GM13977 (cell line): ENCODE measurements around the gene LMTK2.

Experiments used
- DNase-seq: peaks from one replicate; pipeline ENCODE4 v3.0.0; 2012; ENCODE audit warnings: low spot score
- CTCF ChIP-seq: IDR thresholded peaks from 2 replicates; pipeline ENCODE4 v1.5.1; 2012; ENCODE audit warnings: mild to moderate bottlenecking, control low read depth; ENCODE audit not compliant: insufficient read depth; ENCODE audit errors: extremely low read depth, missing control alignments
- in situ Hi-C: fragments of 300-500 bp; cut with MboI; formaldehyde crosslinking; loops from one replicate; pipeline ENCODE4 v1.12.0; 2022; ENCODE audit warnings: low sequenced_read_pairs, low pct_unique_long_range_greater_than_20kb, mixed read lengths, inconsistent platforms; ENCODE audit not compliant: unreplicated experiment

The LMTK2 gene

GRCh38 chr7:98106647-98107312 lies at the start of gene LMTK2:
LMTK2 (plus strand) TSS chr7:98106862; CDS start chr7:98107178, 316 bp downstream.
- TF ChIP-seq CTCF = peak; percentile 95
- DNase-seq = peak; percentile 97
- in situ Hi-C loops = no loop called here

- no peak for TF ChIP-seq CTCF
- DNase-seq = no peak
- in situ Hi-C loops = no loop called here
These were observed 49.5 kb upstream of the LMTK2 start for GRCh38 chr7:98057157-98057556.

GRCh38 chr7:98058186-98058585 lies 48.5 kb upstream of the LMTK2 start:
- DNase-seq = no peak
- TF ChIP-seq CTCF = no peak
- in situ Hi-C loops = no loop called here

GRCh38 chr7:98064233-98064632 lies 42.4 kb upstream of the LMTK2 start:
- in situ Hi-C loops = no loop called here
- TF ChIP-seq CTCF = no peak
- no peak for DNase-seq

GRCh38 chr7:98066208-98066607 lies 40.5 kb upstream of the LMTK2 start:
- no peak for TF ChIP-seq CTCF
- in situ Hi-C loops = no loop called here

GRCh38 chr7:98066934-98067507 lies 39.6 kb upstream of the LMTK2 start:
- in situ Hi-C loops = no loop called here

More at GRCh38 chr7:98066208-98066607, 40.5 kb upstream of the LMTK2 start:
- no peak for DNase-seq

More at GRCh38 chr7:98066934-98067507, 39.6 kb upstream of the LMTK2 start:
- DNase-seq = no peak
- no peak for TF ChIP-seq CTCF
